ENCODE data around the gene SOCS1. TPM values are rescaled to one million over a fixed set of nuclear protein-coding genes. Genes with fewer than 3 reads are reported as not detected.

SOCS1 gene
- total RNA-seq, 3 donors from 2014 or later (not counting 1 experiment from before 2014, with no cell fraction given) = 21.7 to 74.7 (median 27.2) TPM

DNA sequence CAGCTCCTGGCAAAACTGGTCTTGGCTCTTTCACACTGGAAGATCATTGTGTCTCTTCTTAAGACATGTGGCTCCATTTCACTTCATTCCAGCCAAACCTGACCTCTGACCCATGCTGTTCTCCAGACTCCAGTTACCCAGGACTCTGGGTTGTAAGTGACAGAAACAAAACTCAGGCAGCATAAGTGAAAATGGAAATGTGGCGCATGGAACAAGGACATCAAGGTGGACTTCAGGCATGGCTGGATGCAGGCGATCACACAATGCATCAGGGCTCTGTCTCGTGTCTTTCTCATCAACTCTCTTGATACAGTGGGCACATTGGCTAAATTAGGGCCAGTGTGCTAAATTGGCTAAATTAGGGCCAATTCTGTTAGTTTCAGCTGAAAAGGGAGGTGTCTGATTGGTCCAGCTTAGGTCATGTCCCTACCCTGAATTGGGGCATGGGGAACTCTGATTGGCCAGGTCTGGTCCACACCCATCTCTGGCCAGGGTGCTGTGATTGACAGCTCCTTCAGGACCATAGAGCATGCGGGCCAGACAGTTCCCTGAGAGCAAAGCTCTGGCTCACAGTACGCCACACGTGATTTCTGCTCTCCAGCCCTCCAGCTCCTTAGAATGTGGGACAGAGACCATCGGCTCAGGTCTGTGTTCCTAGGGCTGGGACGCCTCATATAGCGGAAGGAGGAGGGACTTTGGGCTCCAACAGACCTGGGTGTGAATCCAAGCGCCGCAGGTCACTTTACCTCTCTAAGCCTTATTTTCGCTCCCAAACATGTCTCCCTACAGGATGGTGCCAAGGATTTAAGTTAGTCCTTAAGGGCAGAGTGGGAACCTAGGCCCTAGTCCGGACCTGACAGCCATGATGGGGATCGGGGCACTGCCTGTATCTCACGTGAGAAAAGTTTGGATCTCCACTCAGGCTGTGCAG lies 17.5 kb downstream of the SOCS1 start:
- Histone ChIP-seq H3K27me3 (ENCODE audit: control insufficient read depth, insufficient read depth, low read length) (no peaks in the 10 kb centered on the region), H3K4me1 (ENCODE audit: control insufficient read depth, insufficient read depth, low read length) (peaks cover 65% of the 10 kb centered on the region), H3K9me3 (ENCODE audit: control insufficient read depth, insufficient read depth, low read length) (no peaks in the 10 kb centered on the region), H3K36me3 (ENCODE audit: control insufficient read depth, insufficient read depth, low read length) (no peaks in the 10 kb centered on the region), H3K4me3 (ENCODE audit: low read length) (no peak overlapping the region), H3K27ac (ENCODE audit: low read length) (no peak overlapping the region)
- 98% methylated on average over 15 of the region's 15 CpGs for WGBS (ENCODE audit: insufficient coverage)
- Mint-ChIP-seq H3K27ac (peak overlapping the region in 1 of 2 donors; percentile 45), H3K36me3 (no peaks in the 10 kb centered on the region), H3K9me3 (no peaks in the 10 kb centered on the region), H3K4me3 (peak overlapping the region; percentile 25), H3K4me1 (peaks cover 37 to 49% of the 10 kb centered on the region in 2 donors), H3K27me3 (ENCODE audit: low read depth in 2 of 2) (no peaks in the 10 kb centered on the region)
- intact Hi-C loops (cut with micrococcal nuclease) = loop anchor here (10.0 kb wide), 1 partner anchor 364 kb away; the partner anchor contains the start of gene CIITA
- TF ChIP-seq, protein P1, sequence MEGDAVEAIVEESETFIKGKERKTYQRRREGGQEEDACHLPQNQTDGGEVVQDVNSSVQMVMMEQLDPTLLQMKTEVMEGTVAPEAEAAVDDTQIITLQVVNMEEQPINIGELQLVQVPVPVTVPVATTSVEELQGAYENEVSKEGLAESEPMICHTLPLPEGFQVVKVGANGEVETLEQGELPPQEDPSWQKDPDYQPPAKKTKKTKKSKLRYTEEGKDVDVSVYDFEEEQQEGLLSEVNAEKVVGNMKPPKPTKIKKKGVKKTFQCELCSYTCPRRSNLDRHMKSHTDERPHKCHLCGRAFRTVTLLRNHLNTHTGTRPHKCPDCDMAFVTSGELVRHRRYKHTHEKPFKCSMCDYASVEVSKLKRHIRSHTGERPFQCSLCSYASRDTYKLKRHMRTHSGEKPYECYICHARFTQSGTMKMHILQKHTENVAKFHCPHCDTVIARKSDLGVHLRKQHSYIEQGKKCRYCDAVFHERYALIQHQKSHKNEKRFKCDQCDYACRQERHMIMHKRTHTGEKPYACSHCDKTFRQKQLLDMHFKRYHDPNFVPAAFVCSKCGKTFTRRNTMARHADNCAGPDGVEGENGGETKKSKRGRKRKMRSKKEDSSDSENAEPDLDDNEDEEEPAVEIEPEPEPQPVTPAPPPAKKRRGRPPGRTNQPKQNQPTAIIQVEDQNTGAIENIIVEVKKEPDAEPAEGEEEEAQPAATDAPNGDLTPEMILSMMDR (IDR thresholded peaks at IDR 0.05) = no peak
- DNase-seq (no peak), ATAC-seq (no peak)

DNA sequence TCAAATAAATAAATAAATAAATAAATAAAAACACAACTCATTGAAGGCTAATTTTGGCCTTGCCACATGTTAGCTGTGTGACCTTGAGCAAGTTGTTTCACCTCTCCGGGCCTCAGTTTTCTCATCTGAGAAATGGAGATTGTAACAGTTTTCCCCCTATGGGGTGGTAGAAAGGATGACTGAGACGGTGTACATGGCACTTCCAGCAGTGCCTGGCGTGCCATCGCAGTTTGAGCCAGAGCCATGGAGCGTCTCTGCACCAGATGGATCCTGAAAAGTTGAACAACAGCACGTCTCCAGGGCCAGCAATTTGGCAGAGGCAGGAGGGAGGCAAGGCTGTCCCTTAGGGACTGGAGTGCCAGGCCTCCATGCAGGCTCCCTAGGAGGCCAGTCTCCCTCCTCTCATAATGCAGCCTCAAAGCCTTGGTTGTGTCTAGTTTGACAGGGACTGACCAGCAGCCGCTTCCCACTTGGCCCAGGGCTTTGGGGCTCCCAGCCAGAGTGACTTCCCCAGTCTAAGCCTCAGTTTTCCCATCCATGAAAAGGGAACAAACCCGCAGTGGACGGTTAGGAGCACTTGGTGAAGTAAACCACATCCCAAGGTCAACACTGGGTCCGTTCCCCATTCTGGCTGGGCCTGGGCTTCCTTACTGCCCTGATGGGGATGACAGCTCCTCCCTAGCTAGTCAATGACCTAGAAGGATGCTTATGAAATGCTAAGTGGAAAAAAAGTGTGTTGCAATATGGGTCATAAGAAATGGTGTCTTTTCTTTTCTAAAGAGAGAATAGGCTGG lies 19.3 kb downstream of the SOCS1 start:
- no peaks in the 10 kb centered on the region for H3K9me3 ChIP-seq (ENCODE audit: control insufficient read depth, insufficient read depth, low read length)
- no peaks in the 10 kb centered on the region for H3K36me3 ChIP-seq (ENCODE audit: control insufficient read depth, insufficient read depth, low read length)
- H3K36me3 Mint-ChIP-seq = no peaks in the 10 kb centered on the region
- peaks cover 82% of the 10 kb centered on the region for H3K4me1 ChIP-seq (ENCODE audit: control insufficient read depth, insufficient read depth, low read length)
- peaks cover 54 to 68% of the 10 kb centered on the region in 2 donors for H3K4me1 Mint-ChIP-seq
- no peak for DNase-seq
- no peak overlapping the region for H3K27ac Mint-ChIP-seq
- no peaks in the 10 kb centered on the region for H3K9me3 Mint-ChIP-seq
- no peaks in the 10 kb centered on the region for H3K27me3 ChIP-seq (ENCODE audit: control insufficient read depth, insufficient read depth, low read length)
- ATAC-seq = no peak
- H3K4me3 ChIP-seq (ENCODE audit: low read length) = no peak overlapping the region
- TF ChIP-seq, protein P1 (IDR thresholded peaks at IDR 0.05) = no peak
- no peak overlapping the region for H3K4me3 Mint-ChIP-seq
- intact Hi-C loops (cut with micrococcal nuclease) = loop anchor here (10.0 kb wide), 1 partner anchor 362 kb away; the partner anchor contains the start of gene CIITA
- no peak overlapping the region for H3K27ac ChIP-seq (ENCODE audit: low read length)
- 96% methylated on average over 8 of the region's 10 CpGs for WGBS (ENCODE audit: insufficient coverage)
- H3K27me3 Mint-ChIP-seq (ENCODE audit: low read depth in 2 of 2) = no peaks in the 10 kb centered on the region

DNA sequence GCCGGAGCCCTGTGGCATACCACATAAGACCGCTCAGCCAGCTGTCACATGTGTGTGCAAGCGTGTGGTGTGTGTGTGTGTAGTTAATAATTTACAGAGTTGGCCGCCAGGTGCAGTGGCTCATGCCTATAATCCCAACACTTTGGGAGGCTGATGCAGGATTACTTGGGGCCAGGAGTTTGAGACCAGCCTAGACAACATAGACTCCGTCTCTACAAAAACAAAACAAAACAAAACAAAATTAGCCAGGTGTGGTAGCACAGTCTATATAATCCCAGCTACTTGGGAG lies 20.4 kb downstream of the SOCS1 start:
- intact Hi-C loops (cut with micrococcal nuclease) = loop anchor here (2.0 to 10.0 kb wide), 2 partner anchors 17 to 361 kb away; partner anchors contain the start of gene CIITA
- Histone ChIP-seq H3K4me1 (ENCODE audit: control insufficient read depth, insufficient read depth, low read length) (peaks cover 82% of the 10 kb centered on the region), H3K4me3 (ENCODE audit: low read length) (no peak overlapping the region), H3K9me3 (ENCODE audit: control insufficient read depth, insufficient read depth, low read length) (no peaks in the 10 kb centered on the region), H3K27ac (ENCODE audit: low read length) (no peak overlapping the region), H3K27me3 (ENCODE audit: control insufficient read depth, insufficient read depth, low read length) (no peaks in the 10 kb centered on the region), H3K36me3 (ENCODE audit: control insufficient read depth, insufficient read depth, low read length) (no peaks in the 10 kb centered on the region)
- TF ChIP-seq, protein P1 (IDR thresholded peaks at IDR 0.05) = no peak
- DNase-seq = no peak
- Mint-ChIP-seq H3K27ac (peak overlapping the region; percentile 84 to 92), H3K36me3 (no peaks in the 10 kb centered on the region), H3K9me3 (no peaks in the 10 kb centered on the region), H3K4me1 (peaks cover 62 to 67% of the 10 kb centered on the region in 2 donors), H3K27me3 (ENCODE audit: low read depth in 2 of 2) (no peaks in the 10 kb centered on the region), H3K4me3 (peak overlapping the region; percentile 36)
- no peak for ATAC-seq
- WGBS (ENCODE audit: insufficient coverage) = 41% methylated on average over 5 of the region's 5 CpGs
